ENCODE measurements around the gene NUB1. TPM values are rescaled to one million over a fixed set of nuclear protein-coding genes. Genes with fewer than 3 reads are reported as not detected.
"Not testable (repeated sequence)": the region's sequence is repeated elsewhere in the genome, so short reads cannot be mapped to it uniquely, and the experiment has no call there.

Gene NUB1, protein sequence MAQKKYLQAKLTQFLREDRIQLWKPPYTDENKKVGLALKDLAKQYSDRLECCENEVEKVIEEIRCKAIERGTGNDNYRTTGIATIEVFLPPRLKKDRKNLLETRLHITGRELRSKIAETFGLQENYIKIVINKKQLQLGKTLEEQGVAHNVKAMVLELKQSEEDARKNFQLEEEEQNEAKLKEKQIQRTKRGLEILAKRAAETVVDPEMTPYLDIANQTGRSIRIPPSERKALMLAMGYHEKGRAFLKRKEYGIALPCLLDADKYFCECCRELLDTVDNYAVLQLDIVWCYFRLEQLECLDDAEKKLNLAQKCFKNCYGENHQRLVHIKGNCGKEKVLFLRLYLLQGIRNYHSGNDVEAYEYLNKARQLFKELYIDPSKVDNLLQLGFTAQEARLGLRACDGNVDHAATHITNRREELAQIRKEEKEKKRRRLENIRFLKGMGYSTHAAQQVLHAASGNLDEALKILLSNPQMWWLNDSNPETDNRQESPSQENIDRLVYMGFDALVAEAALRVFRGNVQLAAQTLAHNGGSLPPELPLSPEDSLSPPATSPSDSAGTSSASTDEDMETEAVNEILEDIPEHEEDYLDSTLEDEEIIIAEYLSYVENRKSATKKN
- 10 to 100 TPM; 30.6 to 37.3 TPM for total RNA-seq
- long read RNA-seq, transcript NUB1-203 (9 exons, 1,703 nt): major isoform, 14 of 34 reads
- long read RNA-seq, transcript NUB1-201 (15 exons, 3,180 nt): minor isoform, 12 of 34 reads
- long read RNA-seq, partial matches to known transcripts: 6 of 34 reads
- long read RNA-seq, other reads (novel, unspliced or antisense): 2 of 34 reads

DNA sequence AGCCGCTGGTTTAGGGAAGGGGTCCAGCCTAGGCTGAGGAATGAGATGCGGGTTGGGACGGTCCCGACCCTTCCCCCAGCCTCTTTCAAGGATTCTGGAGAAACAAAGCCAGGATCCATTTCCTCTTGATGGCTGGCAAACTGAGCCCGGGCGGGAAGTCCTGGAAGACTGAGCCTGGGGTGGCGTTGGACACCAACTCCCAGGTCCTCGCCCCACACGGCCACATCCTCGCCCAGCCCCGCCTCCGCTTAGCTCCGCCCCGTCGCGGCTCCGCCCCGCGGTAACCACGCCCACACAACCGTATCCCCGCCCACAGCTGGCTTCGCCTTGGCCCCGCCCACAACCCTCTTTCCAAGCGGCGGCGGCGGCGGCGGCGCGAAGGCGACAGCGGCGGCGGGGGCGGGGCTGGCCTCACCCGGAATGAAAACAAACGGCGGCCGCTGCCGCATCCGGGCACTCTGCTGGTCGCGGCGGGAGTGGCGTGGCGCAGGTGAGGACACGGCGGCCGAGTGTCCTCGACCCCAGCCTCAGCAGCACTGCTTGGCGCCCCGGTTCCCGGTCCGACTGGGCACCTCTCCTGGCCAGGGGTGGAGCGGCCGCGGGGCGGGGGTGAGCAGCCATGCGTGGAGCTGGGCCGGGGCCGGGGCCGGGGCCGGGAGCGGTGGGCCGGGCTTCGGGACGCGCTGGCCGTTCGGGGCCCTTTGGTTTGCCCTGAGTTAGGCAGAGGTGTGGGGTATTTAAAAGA, at the start of gene NUB1:
Gene NUB1, plus strand, starts transcription at position 456 of the 745 bp plus-strand sequence. CDS start 3,538 bp downstream, outside the sequence.
- intact Hi-C loops (cut with DNase I): no loop called here
- ATAC-seq (peak; percentile 99 to 100), DNase-seq (peak; percentile 93)

DNA sequence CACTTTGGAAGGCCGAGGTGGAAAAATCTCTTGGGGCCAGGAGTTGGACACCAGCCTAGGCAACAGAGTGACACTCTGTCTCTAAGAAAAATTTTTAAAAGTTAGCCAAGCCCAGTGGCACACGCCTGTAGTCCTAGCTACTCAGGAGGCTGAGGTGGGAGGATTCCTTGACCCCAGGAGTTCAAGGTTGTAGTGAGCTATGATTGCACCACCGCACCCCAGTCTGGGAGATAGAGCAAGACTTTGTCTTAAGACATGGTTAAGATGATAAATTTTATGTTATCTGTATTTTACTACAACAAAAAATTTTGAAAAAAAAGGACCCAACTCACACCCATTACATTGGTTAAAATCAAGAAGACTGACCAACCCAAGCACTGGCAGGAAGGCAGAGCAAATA, 48.8 kb upstream of the NUB1 start:
- DNase-seq (no peak), ATAC-seq (no peak)
- intact Hi-C loops (cut with DNase I): no loop called here

DNA sequence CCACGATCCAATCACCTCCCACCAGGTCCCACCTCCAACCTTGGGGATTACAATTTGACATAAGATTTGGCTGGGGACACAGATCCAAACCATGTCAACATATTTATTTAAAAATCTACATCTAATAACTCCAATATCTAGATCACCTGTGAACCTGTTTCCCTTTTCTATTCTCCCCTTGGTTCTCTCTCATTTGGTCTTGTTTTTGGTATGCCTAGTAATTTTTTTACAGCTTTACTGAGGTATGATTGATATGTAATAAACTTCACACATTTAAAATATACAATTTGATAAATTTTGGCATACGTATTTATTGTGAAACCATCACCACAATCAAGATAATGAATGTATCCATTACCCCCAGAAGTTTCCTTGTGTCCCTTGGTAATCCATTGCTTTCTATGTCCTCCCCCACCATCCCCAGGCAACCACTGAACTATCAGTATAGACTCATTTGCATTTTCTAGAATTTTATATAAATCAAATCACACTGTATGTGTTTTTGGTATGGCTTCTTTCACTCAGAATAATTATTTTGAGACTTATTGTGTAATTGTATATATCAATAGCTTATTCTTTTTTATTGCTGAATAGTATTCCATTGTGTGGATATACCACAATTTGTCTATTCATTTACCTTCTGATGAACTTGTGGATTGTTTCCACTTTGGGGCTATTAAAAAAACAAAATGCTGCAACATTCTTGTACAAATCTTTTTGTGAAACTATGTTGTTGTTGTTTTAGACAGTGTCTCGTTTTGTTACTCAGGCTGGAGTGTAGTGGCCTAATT, 45.2 kb upstream of the NUB1 start:
- no peak for DNase-seq
- no peak for ATAC-seq
- intact Hi-C loops (cut with DNase I): no loop called here

DNA sequence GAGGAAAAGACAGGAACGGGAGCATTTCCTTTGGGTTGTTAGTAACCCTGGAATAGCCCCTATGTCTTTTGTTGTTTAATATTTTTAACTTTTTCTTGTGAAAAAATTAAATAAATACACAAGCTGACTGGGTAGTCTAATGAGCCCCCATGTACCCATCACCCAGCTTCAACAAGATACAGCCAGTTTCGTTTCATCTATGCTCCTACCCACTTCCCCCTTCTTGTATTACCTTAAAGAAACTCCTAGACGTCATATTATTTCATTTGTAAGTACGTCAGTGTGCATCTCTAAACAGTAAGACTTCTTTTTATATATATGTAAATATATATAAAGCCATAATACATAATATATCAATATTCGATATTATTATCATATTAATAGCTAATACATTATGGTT, 42.8 kb upstream of the NUB1 start:
- ATAC-seq (no peak), DNase-seq (no peak)
- intact Hi-C loops (cut with DNase I): no loop called here

DNA sequence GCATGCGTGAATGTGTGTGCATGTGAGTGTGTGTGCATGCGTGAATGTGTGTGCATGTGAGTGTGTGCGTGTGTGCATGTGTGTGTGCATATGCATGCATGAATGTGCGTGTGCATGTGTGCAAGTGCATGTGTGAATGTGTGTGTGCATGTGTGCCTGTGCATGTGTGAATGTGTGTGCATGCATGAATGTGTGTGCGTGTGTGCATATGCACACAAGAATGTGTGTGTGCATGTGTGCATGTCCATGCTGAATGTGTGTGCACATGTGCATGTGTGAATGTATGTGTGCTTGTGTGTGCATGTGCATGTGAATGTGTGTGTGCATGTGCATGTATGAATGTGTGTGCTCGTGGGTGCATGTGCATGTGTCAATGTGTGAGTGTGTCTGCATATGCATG, 42.1 kb upstream of the NUB1 start:
- DNase-seq (no peak), ATAC-seq (no peak)
- intact Hi-C loops (cut with DNase I): no loop called here

DNA sequence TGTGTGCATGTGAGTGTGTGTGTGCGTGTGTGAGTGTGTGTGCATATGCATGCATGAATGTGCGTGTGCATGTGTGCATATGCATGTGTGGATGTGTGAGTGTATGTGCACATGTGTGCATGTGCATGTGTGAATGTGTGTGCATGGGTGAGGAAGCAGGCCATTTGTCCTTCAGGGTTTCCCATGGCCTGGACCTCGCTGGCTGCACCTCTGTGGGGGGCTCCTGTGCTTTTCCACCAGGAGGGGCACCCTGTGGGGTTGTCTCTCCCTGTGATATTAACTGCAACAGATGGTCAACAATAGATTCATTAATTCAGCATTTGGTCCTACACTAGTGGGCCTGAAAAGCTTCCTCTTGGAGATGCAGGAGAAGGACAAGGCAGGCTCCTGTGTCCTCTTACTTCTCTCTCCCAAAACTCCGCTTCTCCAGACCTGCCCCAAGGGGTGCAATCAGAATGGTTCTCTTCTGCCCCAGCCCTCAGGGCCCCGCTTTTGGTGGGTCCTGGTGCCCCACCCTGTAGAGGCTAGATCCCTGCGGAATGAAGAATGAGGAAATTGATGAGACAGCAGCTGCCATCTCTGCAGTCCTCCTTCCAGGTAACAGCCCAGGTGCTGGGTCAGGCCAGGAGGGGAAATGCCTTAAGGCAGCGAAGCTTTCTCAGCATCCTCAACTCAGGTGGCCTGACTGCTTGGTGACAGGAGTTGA, 41.5 kb upstream of the NUB1 start:
- intact Hi-C loops (cut with DNase I): loop anchor here (5.0 kb wide), 3 partner anchors 53 to 173 kb away; partner anchors contain the start of gene SMARCD3 (in 2 of the 2)
- DNase-seq (no peak), ATAC-seq (no peak)

DNA sequence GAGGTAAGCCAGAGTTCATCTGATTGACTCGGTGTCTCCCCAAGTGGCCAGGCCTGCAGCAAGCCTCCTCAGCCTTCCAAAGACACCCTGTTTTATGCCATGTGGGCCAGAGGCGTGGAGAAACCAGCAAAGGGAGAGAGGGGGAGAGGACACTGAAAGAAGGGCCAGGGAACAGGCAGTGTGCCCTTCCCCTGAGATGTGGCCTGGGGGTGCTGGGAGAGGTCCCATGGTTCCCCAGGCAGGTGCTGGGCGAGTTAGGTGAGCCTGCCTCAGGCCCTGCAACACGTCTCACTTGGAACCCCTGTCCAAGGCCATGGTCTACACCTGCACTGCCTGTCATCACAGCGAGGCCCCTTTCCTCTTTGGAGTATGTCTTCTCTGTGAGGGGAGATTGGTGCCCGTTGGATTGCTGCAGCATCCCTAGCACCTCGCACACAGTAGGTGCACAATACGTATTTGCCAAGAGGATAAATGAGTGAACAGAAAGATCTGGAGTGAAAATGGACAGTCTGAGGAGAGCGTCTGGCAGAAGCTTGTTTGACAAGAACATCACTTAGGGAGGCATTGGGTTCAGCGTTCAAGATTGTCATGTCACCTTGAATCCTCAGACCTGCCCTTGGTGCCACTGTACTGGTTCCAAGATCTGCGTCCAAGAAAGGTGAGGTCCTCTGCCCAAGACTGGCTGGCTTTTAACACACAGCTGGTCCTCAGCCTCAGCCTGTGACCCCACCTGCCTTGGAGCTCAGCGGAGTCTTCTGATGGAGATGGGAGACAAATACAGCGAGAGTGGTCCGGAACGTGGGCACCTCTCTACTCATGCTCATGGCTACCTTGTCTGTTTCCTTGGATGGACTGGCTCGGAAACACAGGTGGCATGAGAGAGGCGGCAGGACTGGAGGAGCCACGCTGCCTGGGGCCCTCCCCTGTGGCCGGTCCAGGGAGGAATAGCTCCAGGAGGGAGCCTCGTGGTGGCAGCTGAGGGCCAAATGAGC, 39.8 kb upstream of the NUB1 start:
- no peak for DNase-seq
- no peak for ATAC-seq
- intact Hi-C loops (cut with DNase I): loop anchor here (2.0 to 5.0 kb wide), 4 partner anchors 54 to 177 kb away; partner anchors contain the start of gene SMARCD3 (in 2 of the 2)

DNA sequence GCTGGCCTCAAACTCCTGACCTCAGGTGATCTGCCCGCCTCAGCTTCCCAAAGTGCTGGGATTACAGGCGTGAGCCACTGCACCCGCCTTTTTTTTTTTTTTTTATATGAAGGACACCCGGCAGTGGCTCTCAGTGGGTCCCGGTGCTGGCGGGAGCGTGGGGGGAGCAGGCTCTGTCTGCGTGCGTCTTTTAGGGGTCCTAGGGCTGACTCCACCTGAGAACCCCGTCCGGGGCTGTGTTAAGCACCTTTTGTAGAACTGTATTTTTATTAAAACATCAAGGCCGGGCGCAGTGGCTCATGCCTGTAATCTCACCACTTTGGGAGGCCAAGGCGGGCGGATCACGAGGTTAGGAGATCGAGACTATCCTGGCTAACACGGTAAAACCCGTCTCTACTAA, 37.4 kb upstream of the NUB1 start:
- intact Hi-C loops (cut with DNase I): loop anchor here (5.0 kb wide), 3 partner anchors 57 to 177 kb away; partner anchors contain the start of gene SMARCD3 (in 2 of the 2)
- DNase-seq, ATAC-seq: not testable (repeated sequence)

DNA sequence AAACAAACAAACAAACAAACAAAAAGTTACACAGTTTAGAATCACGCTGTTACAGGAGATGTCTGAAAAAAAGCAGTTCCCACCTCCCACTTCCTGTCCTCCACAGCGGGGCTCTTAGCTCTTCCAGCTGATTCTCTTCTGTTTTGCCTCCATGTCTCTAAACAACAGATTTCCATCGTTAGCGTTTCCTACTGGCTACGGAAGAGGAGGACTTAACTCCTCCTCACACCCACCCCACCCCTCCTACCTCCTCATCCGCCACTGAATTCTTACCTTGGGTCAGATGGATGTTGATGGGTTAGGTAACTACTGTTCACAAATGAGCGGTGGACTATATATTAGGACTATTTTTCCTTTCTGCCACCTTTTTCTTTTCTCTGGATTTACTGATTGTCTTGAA, 36.8 kb upstream of the NUB1 start:
- DNase-seq (no peak), ATAC-seq (peak in 1 of 2 donors; percentile 9)
- intact Hi-C loops (cut with DNase I): loop anchor here (5.0 kb wide), 3 partner anchors 58 to 178 kb away; partner anchors contain the start of gene SMARCD3 (in 2 of the 2)

DNA sequence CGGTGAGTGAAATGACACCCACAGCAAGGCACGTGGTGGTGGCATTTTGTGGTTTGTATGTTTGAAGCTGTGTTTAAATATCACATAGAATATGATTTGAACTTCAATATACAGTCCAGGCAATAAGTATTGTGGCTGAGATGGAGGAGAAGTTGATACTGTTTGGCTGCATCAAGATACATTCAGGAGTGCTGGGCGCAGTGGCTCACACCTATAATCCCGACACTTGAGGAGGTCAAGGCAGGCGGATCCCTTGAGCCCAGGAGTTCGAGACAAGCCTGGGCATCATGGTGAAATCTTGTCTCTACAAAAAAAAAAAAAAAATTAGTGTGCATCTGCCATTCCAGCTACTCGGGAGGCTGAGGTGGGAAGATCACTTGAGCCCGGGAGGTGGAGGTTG, 35.2 kb upstream of the NUB1 start:
- ATAC-seq: no peak
- no peak for DNase-seq
- intact Hi-C loops (cut with DNase I): no loop called here

DNA sequence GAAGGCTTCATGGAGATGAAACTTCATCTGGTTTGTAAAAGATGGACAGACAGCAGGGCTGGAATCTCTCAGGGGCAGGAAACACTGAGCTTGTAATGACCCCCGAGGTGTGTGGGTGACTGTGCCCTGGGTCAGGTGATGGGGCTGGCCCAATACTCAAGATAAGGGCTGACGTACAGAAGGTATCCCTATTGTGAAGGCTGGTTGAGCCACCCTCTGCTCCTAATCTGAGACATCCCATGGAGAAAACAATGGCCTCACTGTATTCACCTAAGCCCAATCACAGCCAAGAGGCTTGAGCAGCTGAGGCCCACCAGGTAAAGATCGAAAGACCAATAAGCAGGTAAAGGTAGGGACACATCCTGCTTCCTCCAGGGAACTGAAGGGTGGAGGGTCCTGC, 34.8 kb upstream of the NUB1 start:
- DNase-seq (no peak), ATAC-seq (no peak)
- intact Hi-C loops (cut with DNase I): no loop called here

DNA sequence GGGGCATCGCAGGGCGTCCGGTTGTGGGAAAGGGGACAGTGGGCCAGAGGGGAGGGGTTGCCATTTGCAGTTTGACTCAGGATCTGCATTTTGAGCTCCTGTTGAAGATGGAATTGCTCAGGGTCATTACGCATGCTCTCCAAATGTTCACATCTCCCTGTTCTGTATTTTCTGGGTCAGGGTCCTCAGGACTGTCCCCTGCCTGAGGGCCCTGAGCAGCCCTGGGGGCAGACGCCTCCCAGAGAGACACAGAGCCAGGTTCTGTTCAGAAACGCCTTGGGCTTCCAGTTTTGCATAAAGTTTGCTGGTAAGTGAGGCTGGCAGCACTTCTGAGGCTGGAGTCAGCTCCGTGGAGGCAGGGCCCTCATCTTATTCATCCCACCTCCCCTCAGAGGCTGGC, 34.1 kb upstream of the NUB1 start:
- DNase-seq (no peak), ATAC-seq (no peak)
- intact Hi-C loops (cut with DNase I): no loop called here

DNA sequence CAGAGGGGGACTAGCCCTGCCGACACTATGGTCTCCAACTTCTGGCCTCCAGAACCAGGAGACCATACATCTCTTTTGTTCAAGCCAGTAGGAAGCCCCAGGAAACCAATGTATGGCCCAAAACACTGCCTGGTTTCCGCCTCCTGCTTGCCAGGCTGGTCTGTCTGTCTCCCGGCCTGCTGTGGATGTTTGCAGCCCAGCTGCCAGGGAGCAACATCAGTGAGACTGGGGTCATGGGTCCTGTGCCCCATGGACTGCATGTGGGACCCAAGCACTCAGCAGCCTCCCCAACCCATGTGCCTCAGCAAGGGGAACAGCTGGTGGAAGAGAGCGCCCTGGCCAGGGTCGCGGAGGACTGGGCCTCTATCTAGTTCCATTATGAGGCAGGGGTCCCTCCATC, 33.4 kb upstream of the NUB1 start:
- intact Hi-C loops (cut with DNase I): loop anchor here in 1 of 2 donors (2.0 kb wide), 1 partner anchor 187 kb away; no protein-coding TSS in a partner anchor
- ATAC-seq (no peak), DNase-seq (no peak)

DNA sequence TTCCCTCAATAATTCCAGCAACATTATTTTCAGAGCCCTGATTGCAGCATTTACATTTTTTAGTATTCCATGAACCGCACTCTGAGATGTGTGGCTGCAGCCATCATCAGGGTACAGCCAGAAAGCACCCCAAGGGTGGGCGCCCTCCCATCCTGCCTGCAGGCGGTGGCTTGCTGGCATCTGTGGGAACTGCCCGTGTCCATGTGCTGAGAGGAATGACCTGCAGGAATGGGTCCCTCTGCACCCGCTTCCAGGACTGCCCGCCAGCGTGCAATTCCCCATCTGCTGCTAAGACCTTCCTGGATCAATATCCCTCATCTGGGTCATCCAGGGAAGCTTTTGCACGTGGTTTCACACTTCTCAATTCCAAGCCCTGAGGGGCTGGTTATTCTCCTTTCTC, 32.8 kb upstream of the NUB1 start:
- no peak for DNase-seq
- no peak for ATAC-seq
- intact Hi-C loops (cut with DNase I): loop anchor here in 1 of 2 donors (2.0 kb wide), 1 partner anchor 188 kb away; no protein-coding TSS in a partner anchor

DNA sequence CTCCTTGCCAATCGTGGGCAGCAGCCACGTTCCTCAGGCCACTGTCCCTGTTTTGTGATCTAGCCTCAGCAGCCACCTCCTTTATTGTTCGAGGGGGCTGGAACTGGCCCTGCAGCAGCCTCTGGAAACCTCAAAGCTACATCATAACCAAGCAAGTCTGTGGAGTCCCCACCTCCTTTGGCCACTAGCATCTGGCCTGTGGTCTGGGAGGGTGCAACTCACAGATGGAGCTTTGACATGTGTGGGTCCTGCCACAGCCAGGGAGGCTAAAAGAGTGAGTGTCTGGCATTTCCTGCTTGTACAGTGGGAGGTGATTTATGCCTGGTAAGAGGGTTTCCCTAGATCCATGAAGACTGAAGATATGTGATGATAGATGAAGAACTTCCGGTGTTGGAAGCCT, 32.3 kb upstream of the NUB1 start:
- DNase-seq (no peak), ATAC-seq (no peak)
- intact Hi-C loops (cut with DNase I): loop anchor here in 1 of 2 donors (2.0 kb wide), 1 partner anchor 189 kb away; no protein-coding TSS in a partner anchor

DNA sequence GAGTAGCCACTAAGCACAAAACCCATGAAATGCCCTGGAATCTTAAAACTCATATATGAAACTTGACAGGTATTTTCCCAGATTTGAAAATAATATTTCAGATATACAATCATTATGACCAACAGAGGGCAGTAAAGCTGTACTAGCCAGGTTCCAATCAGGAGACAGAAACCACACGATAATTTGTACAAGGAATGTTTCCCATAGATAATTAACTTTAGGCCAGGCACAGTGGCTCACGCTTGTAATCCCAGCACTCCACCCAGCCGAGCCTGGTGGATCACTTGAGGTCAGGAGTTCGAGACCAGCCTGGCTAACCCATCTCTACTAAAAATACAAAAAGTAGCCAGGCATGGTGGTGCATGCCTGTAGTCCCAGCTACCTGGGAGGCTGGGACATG, 31.0 kb upstream of the NUB1 start:
- intact Hi-C loops (cut with DNase I): no loop called here
- ATAC-seq (no peak), DNase-seq (no peak)

All from left cardiac atrium (tissue), 4 donors.